Measurements from ENCODE around the gene PNMA5. TPM values are rescaled to one million over a fixed set of nuclear protein-coding genes. Genes with fewer than 3 reads are reported as not detected.

The PNMA5 gene
- total RNA-seq, 1 donor from 2014 or later, result under 0.01 TPM

- H3K9ac ChIP-seq (ENCODE audit: low read depth in 1 of 3, low read length in 3 of 3), result no peak overlapping the region
- H3K4me3 ChIP-seq (ENCODE audit: low read length in 3 of 3), result no peak overlapping the region
- peaks cover 6 to 14% (median 13%) of the 10 kb centered on the region in 3 donors for H3K4me1 ChIP-seq (ENCODE audit: control insufficient read depth in 3 of 3, insufficient read depth in 3 of 3, low read length in 3 of 3)
- H3K9me3 ChIP-seq (ENCODE audit: control insufficient read depth in 3 of 3, low read length in 3 of 3), result peaks cover 0 to 3% (median 0%) of the 10 kb centered on the region in 3 donors
- no peak overlapping the region for H3K27ac ChIP-seq (ENCODE audit: low read depth, low read length)
- no peaks in the 10 kb centered on the region for H3K27me3 ChIP-seq (ENCODE audit: control insufficient read depth in 3 of 3, insufficient read depth in 3 of 3, low read length in 3 of 3)
- H3K36me3 ChIP-seq (ENCODE audit: control insufficient read depth in 3 of 3, insufficient read depth in 3 of 3, low read length in 3 of 3), result peaks cover 2 to 6% (median 5%) of the 10 kb centered on the region in 3 donors
Observed at GRCh38 chrX:152943826-152944225, 50.1 kb downstream of the PNMA5 start.

GRCh38 chrX:152942077-152942442, 51.9 kb downstream of the PNMA5 start:
- Histone ChIP-seq H3K27me3 (ENCODE audit: control insufficient read depth in 3 of 3, insufficient read depth in 3 of 3, low read length in 3 of 3) (no peaks in the 10 kb centered on the region), H3K9ac (ENCODE audit: low read depth in 1 of 3, low read length in 3 of 3) (peak overlapping the region; percentile 78 to 84 (median 80)), H3K36me3 (ENCODE audit: control insufficient read depth in 3 of 3, insufficient read depth in 3 of 3, low read length in 3 of 3) (peaks cover 0 to 6% (median 0%) of the 10 kb centered on the region in 3 donors), H3K4me1 (ENCODE audit: control insufficient read depth in 3 of 3, insufficient read depth in 3 of 3, low read length in 3 of 3) (peaks cover 6 to 14% (median 13%) of the 10 kb centered on the region in 3 donors), H3K9me3 (ENCODE audit: control insufficient read depth in 3 of 3, low read length in 3 of 3) (peaks cover 0 to 3% (median 0%) of the 10 kb centered on the region in 3 donors), H3K27ac (ENCODE audit: low read depth, low read length) (peak overlapping the region; percentile 79), H3K4me3 (ENCODE audit: low read length in 3 of 3) (peak overlapping the region; percentile 65 to 77 (median 76))

- peaks cover 0 to 6% (median 0%) of the 10 kb centered on the region in 3 donors for H3K36me3 ChIP-seq (ENCODE audit: control insufficient read depth in 3 of 3, insufficient read depth in 3 of 3, low read length in 3 of 3)
- H3K27ac ChIP-seq (ENCODE audit: low read depth, low read length), result peak overlapping the region; percentile 79
- peak overlapping the region; percentile 78 to 85 (median 80) for H3K9ac ChIP-seq (ENCODE audit: low read depth in 1 of 3, low read length in 3 of 3)
- H3K4me1 ChIP-seq (ENCODE audit: control insufficient read depth in 3 of 3, insufficient read depth in 3 of 3, low read length in 3 of 3), result peaks cover 6 to 14% (median 12%) of the 10 kb centered on the region in 3 donors
- peak overlapping the region; percentile 82 to 88 (median 83) for H3K4me3 ChIP-seq (ENCODE audit: low read length in 3 of 3)
- H3K27me3 ChIP-seq (ENCODE audit: control insufficient read depth in 3 of 3, insufficient read depth in 3 of 3, low read length in 3 of 3), result no peaks in the 10 kb centered on the region
- no peaks in the 10 kb centered on the region for H3K9me3 ChIP-seq (ENCODE audit: control insufficient read depth in 3 of 3, low read length in 3 of 3)
Observed at GRCh38 chrX:152941328-152942076, 52.4 kb downstream of the PNMA5 start.

Other genes with a start within 250 kb of the PNMA5 start
- not detected for gene MAGEA2, start 240.3 kb downstream of the PNMA5 start, total RNA-seq
- not detected for gene CSAG3, start 234.9 kb downstream of the PNMA5 start, total RNA-seq
- gene MAGEA6, start 224.4 kb downstream of the PNMA5 start, total RNA-seq, result not detected
- gene CETN2, start 163.4 kb downstream of the PNMA5 start, total RNA-seq, result 22.4 TPM
- 10.4 TPM for gene NSDHL, start 163.1 kb downstream of the PNMA5 start, total RNA-seq
- 6.8 TPM for gene ZNF185, start 96.0 kb downstream of the PNMA5 start, total RNA-seq
- 0.52 TPM for gene PNMA3, start 62.4 kb upstream of the PNMA5 start, total RNA-seq
- 3.7 TPM for gene PNMA6A, start 78.3 kb upstream of the PNMA5 start, total RNA-seq
- gene MAGEA1, start 185.2 kb upstream of the PNMA5 start, total RNA-seq, result not detected

Data from skeletal muscle tissue (tissue), 4 donors.